ENCODE measurements around the gene PDCL2.
"Not testable (repeated sequence)": the region's sequence is repeated elsewhere in the genome, so short reads cannot be mapped to it uniquely, and the experiment has no call there.

PDCL2 gene

GRCh38 chr4:55600640-55601039 lies 8.6 kb upstream of the PDCL2 start:
- H3K27ac ChIP-seq (ENCODE audit: low read depth, low read length) = no peak overlapping the region
- no peaks in the 10 kb centered on the region for H3K9me3 ChIP-seq (ENCODE audit: insufficient read depth, low read length)
- H2AFZ ChIP-seq (ENCODE audit: low read depth, low read length, severe bottlenecking) = no peak overlapping the region
- H3K79me2 ChIP-seq (ENCODE audit: insufficient read depth, low read length) = no peaks in the 10 kb centered on the region
- no peak overlapping the region for H3K4me3 ChIP-seq (ENCODE audit: insufficient read depth, low read length, poor library complexity, severe bottlenecking)
- no peak overlapping the region for H3K4me2 ChIP-seq (ENCODE audit: low read depth, low read length, poor library complexity, severe bottlenecking)
- no peaks in the 10 kb centered on the region for H4K20me1 ChIP-seq (ENCODE audit: low read depth, low read length)
- H3F3A ChIP-seq (ENCODE audit: insufficient read depth) = no peaks in the 10 kb centered on the region
- TF ChIP-seq, protein P1, sequence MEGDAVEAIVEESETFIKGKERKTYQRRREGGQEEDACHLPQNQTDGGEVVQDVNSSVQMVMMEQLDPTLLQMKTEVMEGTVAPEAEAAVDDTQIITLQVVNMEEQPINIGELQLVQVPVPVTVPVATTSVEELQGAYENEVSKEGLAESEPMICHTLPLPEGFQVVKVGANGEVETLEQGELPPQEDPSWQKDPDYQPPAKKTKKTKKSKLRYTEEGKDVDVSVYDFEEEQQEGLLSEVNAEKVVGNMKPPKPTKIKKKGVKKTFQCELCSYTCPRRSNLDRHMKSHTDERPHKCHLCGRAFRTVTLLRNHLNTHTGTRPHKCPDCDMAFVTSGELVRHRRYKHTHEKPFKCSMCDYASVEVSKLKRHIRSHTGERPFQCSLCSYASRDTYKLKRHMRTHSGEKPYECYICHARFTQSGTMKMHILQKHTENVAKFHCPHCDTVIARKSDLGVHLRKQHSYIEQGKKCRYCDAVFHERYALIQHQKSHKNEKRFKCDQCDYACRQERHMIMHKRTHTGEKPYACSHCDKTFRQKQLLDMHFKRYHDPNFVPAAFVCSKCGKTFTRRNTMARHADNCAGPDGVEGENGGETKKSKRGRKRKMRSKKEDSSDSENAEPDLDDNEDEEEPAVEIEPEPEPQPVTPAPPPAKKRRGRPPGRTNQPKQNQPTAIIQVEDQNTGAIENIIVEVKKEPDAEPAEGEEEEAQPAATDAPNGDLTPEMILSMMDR (IDR thresholded peaks at IDR 0.05; ENCODE audit: insufficient read depth, low read length, poor library complexity, severe bottlenecking) = no peak
- no peak for TF ChIP-seq EZH2phosphoT487 (conservative IDR thresholded peaks at IDR 0.05; ENCODE audit: low read length)
- H3K9ac ChIP-seq (ENCODE audit: low read length) = no peak overlapping the region
- no peaks in the 10 kb centered on the region for H3K27me3 ChIP-seq (ENCODE audit: low read length)
- no peaks in the 10 kb centered on the region for H3K36me3 ChIP-seq (ENCODE audit: low read length)
- H3K9me2 ChIP-seq (replicated peaks; ENCODE audit: insufficient read depth, low read length) = no peaks in the 10 kb centered on the region

DNA sequence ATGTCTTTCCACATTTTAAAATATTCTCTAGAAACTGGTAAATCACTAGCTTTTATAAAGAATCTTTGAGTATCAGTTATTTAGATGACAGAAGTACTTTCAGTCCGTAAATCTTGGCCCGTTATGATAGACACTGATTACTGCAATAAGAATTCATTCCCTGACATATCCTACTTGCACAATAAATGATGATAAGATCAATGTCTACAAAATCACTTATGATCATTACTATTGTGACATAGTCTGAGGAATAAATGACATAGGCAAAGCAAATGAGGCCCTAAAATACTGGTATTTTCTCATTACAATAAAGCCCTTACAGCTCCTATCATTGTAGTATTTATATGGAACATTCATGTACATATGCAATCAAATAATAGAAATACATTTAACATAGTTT lies 6.6 kb upstream of the PDCL2 start:
- no peaks in the 10 kb centered on the region for H4K20me1 ChIP-seq (ENCODE audit: low read depth, low read length)

GRCh38 chr4:55588160-55588559 lies 3.9 kb downstream of the PDCL2 start:
- Histone ChIP-seq H3F3A (ENCODE audit: insufficient read depth) (no peaks in the 10 kb centered on the region), H3K27ac (ENCODE audit: low read depth, low read length) (no peak overlapping the region), H3K4me3 (ENCODE audit: insufficient read depth, low read length, poor library complexity, severe bottlenecking) (no peak overlapping the region), H3K27me3 (ENCODE audit: low read length) (no peaks in the 10 kb centered on the region), H3K9me3 (ENCODE audit: insufficient read depth, low read length) (no peaks in the 10 kb centered on the region), H2AFZ (ENCODE audit: low read depth, low read length, severe bottlenecking) (no peak overlapping the region), H3K36me3 (ENCODE audit: low read length) (no peaks in the 10 kb centered on the region), H3K4me2 (ENCODE audit: low read depth, low read length, poor library complexity, severe bottlenecking) (no peak overlapping the region), H3K9ac (ENCODE audit: low read length) (no peak overlapping the region), H3K79me2 (ENCODE audit: insufficient read depth, low read length) (no peaks in the 10 kb centered on the region), H3K9me2 (replicated peaks; ENCODE audit: insufficient read depth, low read length) (no peaks in the 10 kb centered on the region), H4K20me1 (ENCODE audit: low read depth, low read length) (no peaks in the 10 kb centered on the region)
- TF ChIP-seq EZH2phosphoT487 (conservative IDR thresholded peaks at IDR 0.05; ENCODE audit: low read length) = no peak
- TF ChIP-seq, protein P1 (IDR thresholded peaks at IDR 0.05; ENCODE audit: insufficient read depth, low read length, poor library complexity, severe bottlenecking) = no peak

More for the DNA sequence above, 6.6 kb upstream of the PDCL2 start:
- Histone ChIP-seq H3K9ac (ENCODE audit: low read length) (no peak overlapping the region), H3K4me2 (ENCODE audit: low read depth, low read length, poor library complexity, severe bottlenecking) (no peak overlapping the region), H3K27me3 (ENCODE audit: low read length) (no peaks in the 10 kb centered on the region), H3K9me3 (ENCODE audit: insufficient read depth, low read length) (no peaks in the 10 kb centered on the region), H3K79me2 (ENCODE audit: insufficient read depth, low read length) (no peaks in the 10 kb centered on the region), H2AFZ (ENCODE audit: low read depth, low read length, severe bottlenecking) (no peak overlapping the region), H3F3A (ENCODE audit: insufficient read depth) (no peaks in the 10 kb centered on the region), H3K36me3 (ENCODE audit: low read length) (no peaks in the 10 kb centered on the region), H3K4me3 (ENCODE audit: insufficient read depth, low read length, poor library complexity, severe bottlenecking) (no peak overlapping the region), H3K27ac (ENCODE audit: low read depth, low read length) (no peak overlapping the region), H3K9me2 (replicated peaks; ENCODE audit: insufficient read depth, low read length) (no peaks in the 10 kb centered on the region)
- TF ChIP-seq, protein P1 (IDR thresholded peaks at IDR 0.05; ENCODE audit: insufficient read depth, low read length, poor library complexity, severe bottlenecking) = no peak
- TF ChIP-seq EZH2phosphoT487 (conservative IDR thresholded peaks at IDR 0.05; ENCODE audit: low read length) = no peak

GRCh38 chr4:55582773-55583172 lies 9.3 kb downstream of the PDCL2 start:
- not testable (repeated sequence) for H3K9me2 ChIP-seq (replicated peaks; ENCODE audit: insufficient read depth, low read length); H2AFZ ChIP-seq (ENCODE audit: low read depth, low read length, severe bottlenecking); H3K79me2 ChIP-seq (ENCODE audit: insufficient read depth, low read length)

More at GRCh38 chr4:55582773-55583172, 9.3 kb downstream of the PDCL2 start:
- not testable (repeated sequence) for H3K9me3 ChIP-seq (ENCODE audit: insufficient read depth, low read length); H4K20me1 ChIP-seq (ENCODE audit: low read depth, low read length); H3K4me3 ChIP-seq (ENCODE audit: insufficient read depth, low read length, poor library complexity, severe bottlenecking); H3K36me3 ChIP-seq (ENCODE audit: low read length); H3K4me2 ChIP-seq (ENCODE audit: low read depth, low read length, poor library complexity, severe bottlenecking); H3K27ac ChIP-seq (ENCODE audit: low read depth, low read length); H3K27me3 ChIP-seq (ENCODE audit: low read length); H3K9ac ChIP-seq (ENCODE audit: low read length); H3F3A ChIP-seq (ENCODE audit: insufficient read depth)

Data from SU-DHL-6 (cell line).